ENCODE data around the gene ARMC9. TPM values are rescaled to one million over a fixed set of nuclear protein-coding genes. Genes with fewer than 3 reads are reported as not detected.

ARMC9 gene
- total RNA-seq, 1 experiment from 2014 or later: 16.4 TPM

DNA sequence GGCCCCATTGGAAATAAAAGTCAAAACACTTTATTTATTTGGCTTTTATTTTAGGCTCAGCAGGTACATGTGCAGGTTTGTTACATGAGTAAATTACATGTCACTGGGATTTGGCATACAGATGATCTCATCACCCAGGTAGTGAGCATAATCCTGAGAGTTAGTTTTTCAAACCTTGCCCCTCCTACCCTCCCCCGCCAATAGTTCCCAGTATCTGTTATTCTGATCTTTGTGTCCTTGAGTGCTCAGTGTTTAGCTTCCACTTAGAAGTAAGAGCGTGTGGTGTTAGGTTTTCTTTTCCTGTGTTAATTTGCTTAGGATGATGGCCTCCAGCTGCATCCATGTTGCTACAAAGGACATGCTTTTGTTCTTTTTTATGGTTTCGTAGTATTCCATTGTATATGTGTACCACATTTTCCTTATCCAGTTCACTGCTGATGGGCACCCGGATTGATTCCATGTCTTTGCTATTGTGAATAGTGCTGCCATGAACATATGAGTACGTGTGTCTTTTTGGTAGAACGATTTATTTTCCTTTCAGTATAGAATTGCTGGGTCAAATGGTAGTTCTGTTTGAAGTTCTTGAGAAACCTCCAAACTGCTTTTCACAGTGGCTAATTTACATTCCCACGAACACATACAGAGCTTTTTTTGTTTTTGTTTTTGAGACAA is 47.9 kb downstream of the ARMC9 start:
- CTCF ChIA-PET: no interaction called here
- BruUV-seq (replicated peaks): no TSS peak
- POLR2A ChIA-PET: no interaction called here
- H3K27me3 ChIP-seq (ENCODE audit: insufficient read depth, low read length): no peaks in the 10 kb centered on the region
- H3K4me1 ChIP-seq (ENCODE audit: control insufficient read depth in 1 of 2, insufficient read depth in 2 of 2, low read length in 2 of 2): no peaks in the 10 kb centered on the region
- no peak overlapping the region for H3K4me2 ChIP-seq (ENCODE audit: low read length)
- no peak overlapping the region for H3K27ac ChIP-seq (ENCODE audit: low read depth, low read length)
- H3K36me3 ChIP-seq (ENCODE audit: control insufficient read depth in 1 of 2, insufficient read depth in 2 of 2, low read length in 2 of 2): no peaks in the 10 kb centered on the region
- no peak overlapping the region for H3K9ac ChIP-seq (ENCODE audit: low read length)
- no peak overlapping the region for H2AFZ ChIP-seq (ENCODE audit: low read depth, low read length, poor library complexity, severe bottlenecking)
- intact Hi-C loops (cut with micrococcal nuclease): no loop called here
- no peaks in the 10 kb centered on the region for H3K9me3 ChIP-seq (ENCODE audit: control insufficient read depth in 1 of 2, insufficient read depth in 1 of 2, low read depth in 1 of 2, low read length in 2 of 2)
- H3K4me3 ChIP-seq (replicated peaks in 1 of 2; ENCODE audit: low read depth in 1 of 2, low read length in 2 of 2): no peak overlapping the region
- H4K20me1 ChIP-seq (ENCODE audit: insufficient read depth): no peaks in the 10 kb centered on the region
- ATAC-seq (no peak), DNase-seq (ENCODE audit: low read depth, low spot score) (no peak)
- no peaks in the 10 kb centered on the region for H3K79me2 ChIP-seq (ENCODE audit: insufficient read depth, low read length)
- no peaks in the 10 kb centered on the region for H3K9me2 ChIP-seq (ENCODE audit: insufficient read depth)
- TF ChIP-seq EGR1 (IDR thresholded peaks at IDR 0.05; ENCODE audit: low read depth): no peak
- no peak for TF ChIP-seq JUND (IDR thresholded peaks at IDR 0.05)
- TF ChIP-seq CBX3 (IDR thresholded peaks at IDR 0.05; ENCODE audit: low read depth): no peak
- TF ChIP-seq SP1 (IDR thresholded peaks at IDR 0.05; ENCODE audit: low read depth): no peak
- no peak for TF ChIP-seq POLR2AphosphoS5 (IDR thresholded peaks at IDR 0.05; ENCODE audit: low read depth, low read length)
- TF ChIP-seq SRF (IDR thresholded peaks at IDR 0.05; ENCODE audit: low read depth): no peak
- TF ChIP-seq FOSL1 (IDR thresholded peaks at IDR 0.05; ENCODE audit: low read depth): no peak
- TF ChIP-seq MAX (IDR thresholded peaks at IDR 0.05): no peak
- TF ChIP-seq ZNF274 (IDR thresholded peaks at IDR 0.05; ENCODE audit: low read depth, low read length): no peak
- no peak for TF ChIP-seq RAD21 (IDR thresholded peaks at IDR 0.05; ENCODE audit: low read depth)
- no peak for TF ChIP-seq ELF1 (IDR thresholded peaks at IDR 0.05; ENCODE audit: borderline replicate concordance, low read depth)
- TF ChIP-seq CTCF (IDR thresholded peaks at IDR 0.05 in 2 of 3, conservative IDR thresholded peaks at IDR 0.05 in 1 of 3; ENCODE audit: borderline replicate concordance in 1 of 3, insufficient read depth in 1 of 3, low read depth in 2 of 3, low read length in 2 of 3): no peak
- TF ChIP-seq ZFX (IDR thresholded peaks at IDR 0.05): no peak
- no peak for TF ChIP-seq TCF7L2 (IDR thresholded peaks at IDR 0.05; ENCODE audit: borderline replicate concordance, extremely low read depth, insufficient read depth, insufficient read length)
- TF ChIP-seq EZH2phosphoT487 (IDR thresholded peaks at IDR 0.05; ENCODE audit: borderline replicate concordance): no peak
- no peak for TF ChIP-seq CEBPB (IDR thresholded peaks at IDR 0.05; ENCODE audit: low read depth)
- no peak for TF ChIP-seq EZH2 (IDR thresholded peaks at IDR 0.05)
- TF ChIP-seq POLR2A (IDR thresholded peaks at IDR 0.05; ENCODE audit: borderline replicate concordance, extremely low read depth, insufficient read depth, insufficient read length): no peak
- TF ChIP-seq, protein P1, sequence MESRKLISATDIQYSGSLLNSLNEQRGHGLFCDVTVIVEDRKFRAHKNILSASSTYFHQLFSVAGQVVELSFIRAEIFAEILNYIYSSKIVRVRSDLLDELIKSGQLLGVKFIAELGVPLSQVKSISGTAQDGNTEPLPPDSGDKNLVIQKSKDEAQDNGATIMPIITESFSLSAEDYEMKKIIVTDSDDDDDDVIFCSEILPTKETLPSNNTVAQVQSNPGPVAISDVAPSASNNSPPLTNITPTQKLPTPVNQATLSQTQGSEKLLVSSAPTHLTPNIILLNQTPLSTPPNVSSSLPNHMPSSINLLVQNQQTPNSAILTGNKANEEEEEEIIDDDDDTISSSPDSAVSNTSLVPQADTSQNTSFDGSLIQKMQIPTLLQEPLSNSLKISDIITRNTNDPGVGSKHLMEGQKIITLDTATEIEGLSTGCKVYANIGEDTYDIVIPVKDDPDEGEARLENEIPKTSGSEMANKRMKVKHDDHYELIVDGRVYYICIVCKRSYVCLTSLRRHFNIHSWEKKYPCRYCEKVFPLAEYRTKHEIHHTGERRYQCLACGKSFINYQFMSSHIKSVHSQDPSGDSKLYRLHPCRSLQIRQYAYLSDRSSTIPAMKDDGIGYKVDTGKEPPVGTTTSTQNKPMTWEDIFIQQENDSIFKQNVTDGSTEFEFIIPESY (IDR thresholded peaks at IDR 0.05; ENCODE audit: extremely low read depth, insufficient replicate concordance, low read length): no peak
- TF ChIP-seq YY1 (IDR thresholded peaks at IDR 0.05; ENCODE audit: extremely low read depth, insufficient replicate concordance, low read depth, low read length): no peak
- RAD21 ChIA-PET (ENCODE audit: low non-redundant PET in 1 of 2, low total read pairs in 2 of 2, uncharacterized antibody in 2 of 2, unreplicated experiment in 2 of 2): no interaction called here
